HG02642 (cell line): ENCODE results near the gene PITHD1.
"Not testable (repeated sequence)": the region's sequence is repeated elsewhere in the genome, so short reads cannot be mapped to it uniquely, and the experiment has no call there.

ENCODE experiments used
- ATAC-seq: cut with Tn5 transposase; IDR thresholded peaks from one replicate; pipeline ENCODE4 v1.9.1; 2021; ENCODE audit warnings: mild to moderate bottlenecking; ENCODE audit not compliant: unreplicated experiment, poor library complexity

PITHD1 gene, protein sequence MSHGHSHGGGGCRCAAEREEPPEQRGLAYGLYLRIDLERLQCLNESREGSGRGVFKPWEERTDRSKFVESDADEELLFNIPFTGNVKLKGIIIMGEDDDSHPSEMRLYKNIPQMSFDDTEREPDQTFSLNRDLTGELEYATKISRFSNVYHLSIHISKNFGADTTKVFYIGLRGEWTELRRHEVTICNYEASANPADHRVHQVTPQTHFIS

DNA sequence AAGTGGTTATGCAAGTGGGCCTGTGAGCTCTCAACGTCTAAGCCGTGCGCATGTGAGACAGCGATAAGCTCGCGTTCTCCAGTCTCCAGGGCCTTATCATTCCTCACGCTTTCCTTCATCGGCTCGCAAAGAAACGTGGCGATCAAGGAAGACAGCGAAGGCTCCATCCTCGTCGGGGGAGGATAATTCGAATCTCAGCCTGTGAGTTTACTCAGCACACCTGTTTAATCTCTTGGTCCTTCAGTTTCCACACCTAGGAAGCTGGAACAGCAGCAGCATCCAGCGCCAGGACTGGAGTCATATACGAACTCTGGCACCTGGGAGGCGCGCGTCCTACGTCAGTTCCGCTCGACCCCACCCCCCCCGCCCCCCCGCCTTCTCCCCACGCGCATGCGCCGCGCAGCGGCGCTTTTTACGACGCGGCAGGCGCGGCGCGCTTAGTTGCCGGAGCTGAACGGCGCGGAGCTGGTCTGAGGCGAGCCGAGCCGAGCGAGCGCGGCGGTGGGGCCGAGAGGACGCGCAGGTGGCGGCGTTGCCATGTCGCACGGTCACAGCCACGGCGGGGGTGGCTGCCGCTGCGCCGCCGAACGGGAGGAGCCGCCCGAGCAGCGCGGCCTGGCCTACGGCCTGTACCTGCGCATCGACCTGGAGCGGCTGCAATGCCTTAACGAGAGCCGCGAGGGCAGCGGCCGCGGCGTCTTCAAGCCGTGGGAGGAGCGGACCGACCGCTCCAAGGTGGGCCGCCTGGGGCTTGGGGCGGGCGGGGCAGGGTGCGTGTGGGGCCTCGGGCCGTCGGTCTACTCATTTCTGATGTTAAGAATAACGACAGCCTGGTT, at the start of gene PITHD1:
Gene PITHD1, plus strand, starts transcription at position 440 of the 836 bp plus-strand sequence. Its CDS starts 98 bp downstream, at position 538.
- ATAC-seq = peak; percentile 76

DNA sequence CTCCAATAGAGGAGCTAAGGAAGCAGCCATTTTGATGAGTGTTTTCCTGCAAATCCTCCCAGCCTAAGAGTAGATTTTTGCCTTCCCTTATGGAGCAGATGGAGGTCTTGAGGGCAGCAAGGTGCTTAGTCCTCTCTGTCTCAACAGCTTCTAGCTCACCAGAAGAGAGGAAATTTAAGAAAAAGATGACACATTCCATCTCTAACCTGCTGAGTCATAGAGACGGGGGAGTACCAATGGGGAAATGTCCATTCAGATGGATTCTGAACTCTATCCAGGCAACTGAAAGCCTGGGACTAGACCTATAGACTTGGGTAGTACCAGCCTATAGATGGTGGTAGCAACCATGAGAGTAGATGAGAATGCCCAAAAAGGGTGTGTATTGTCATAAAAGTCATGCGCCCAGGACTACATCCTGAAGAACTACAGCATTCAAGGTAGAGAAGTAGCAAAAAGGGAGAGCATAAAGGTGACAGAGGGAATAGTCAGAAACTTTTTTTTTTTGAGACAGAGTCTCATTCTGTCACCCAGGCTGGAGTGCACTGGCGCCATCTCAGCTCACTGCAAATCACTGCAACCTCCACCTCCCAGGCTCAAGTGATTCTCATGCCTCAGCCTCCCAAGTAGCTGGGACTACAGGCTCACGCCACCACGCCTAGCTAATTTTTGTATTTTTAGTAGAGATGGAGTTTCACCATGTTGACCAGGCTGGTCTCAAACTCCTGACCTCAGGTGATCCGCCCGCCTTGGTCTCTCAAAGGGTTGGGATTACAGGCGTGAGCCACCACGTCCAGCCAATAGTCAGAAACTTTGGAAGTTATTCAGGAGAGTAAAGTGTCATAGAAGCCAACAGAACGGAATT, 45.6 kb upstream of the PITHD1 start:
- ATAC-seq = no peak

DNA sequence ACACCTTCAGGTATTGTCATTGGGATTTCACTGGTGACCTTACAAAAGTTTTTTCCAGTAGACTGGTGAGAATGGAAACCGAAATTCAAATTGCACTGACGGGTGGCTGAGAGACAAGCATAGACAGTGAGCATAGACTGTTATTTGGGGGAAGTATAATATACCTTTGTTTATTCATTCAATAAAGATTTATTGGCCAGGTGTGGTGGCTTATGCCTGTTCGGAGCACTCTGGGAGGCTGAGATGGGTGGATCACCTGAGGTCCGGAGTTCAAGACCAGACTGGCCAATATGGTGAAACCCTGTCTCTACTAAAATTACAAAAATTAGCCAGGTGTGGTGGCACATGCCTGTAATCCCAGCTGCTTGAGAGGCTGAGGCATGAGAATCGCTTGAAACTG, 44.9 kb upstream of the PITHD1 start:
- ATAC-seq = not testable (repeated sequence)

DNA sequence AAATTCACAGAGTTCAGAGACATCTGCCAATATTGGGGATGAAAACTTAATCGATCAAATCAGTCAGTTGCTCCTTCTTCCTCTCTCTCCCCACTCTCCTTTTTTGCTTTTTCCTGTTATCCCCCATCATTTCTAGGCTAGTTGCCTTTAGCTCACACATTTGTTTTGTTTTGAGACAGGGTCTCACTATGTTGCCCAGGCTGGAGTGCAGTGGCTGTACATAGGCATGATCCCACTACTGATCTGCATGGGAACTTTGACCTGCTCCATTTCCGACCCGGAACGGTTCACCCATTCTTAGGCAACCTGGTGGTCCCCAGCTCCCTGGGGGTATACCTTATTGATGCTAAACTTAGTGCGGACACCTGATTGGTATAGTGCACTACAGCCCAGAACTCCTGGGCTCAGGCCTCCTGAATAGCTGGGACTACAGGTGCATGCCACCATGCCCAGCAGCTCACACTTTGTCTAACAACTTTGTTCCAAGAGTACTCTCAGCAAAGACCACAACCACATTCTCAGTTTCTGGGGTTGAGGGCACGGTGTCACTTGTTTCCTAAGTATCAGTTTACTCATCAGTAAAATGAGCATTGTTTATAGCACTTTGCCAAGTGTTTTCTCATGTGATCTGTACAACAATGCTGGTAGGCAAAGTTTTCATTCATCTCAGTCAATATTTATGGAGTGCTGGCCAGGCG, 41.6 kb upstream of the PITHD1 start:
- no peak for ATAC-seq

DNA sequence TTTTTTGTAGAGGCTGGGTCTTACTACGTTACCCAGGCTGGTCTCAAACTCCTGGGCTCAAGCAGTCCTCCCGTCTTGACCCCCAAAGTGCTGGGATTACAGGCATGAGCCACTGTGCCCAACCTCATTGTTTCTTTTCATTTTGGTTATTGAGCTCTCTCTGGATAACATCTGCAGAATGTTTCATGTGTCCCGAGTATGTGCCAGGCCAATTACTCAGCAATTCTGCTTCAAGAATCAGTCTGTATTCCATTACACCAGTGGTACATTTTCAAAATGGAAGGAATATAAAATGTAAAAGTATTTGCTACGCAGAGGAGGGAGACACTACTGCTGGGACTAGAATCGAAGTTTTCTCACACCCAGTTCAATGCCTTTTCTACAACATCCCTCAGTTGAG, 36.6 kb upstream of the PITHD1 start:
- no peak for ATAC-seq

DNA sequence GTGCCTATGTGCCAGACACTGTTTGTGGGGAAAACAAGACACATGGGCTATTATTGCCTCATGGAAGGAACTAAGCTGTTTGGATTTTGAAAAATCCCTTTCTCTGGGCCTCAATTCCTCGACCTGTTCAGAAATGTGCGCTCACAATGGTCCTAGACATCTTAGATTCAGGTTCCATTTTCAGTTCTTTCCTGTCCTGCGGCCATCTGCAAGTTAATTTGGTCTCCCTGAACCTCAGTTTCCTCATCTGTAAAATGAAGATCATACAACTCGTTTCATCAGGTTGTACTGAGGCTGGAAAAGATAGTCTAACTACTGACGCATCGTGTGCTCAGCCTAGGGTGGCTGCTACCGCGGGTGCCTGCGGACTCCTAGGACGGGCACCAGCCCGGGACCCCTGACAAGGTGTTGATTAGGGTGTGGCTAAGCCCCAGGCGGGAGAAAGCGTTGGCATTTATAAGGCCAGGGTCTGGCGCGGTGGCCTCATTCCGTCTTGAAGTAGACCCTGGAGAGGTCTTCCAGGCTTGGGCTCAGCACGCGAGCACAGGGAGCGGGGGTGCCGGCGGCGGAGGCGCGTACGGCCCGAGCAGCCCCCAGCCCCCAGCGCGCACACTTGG, 35.4 kb upstream of the PITHD1 start:
- peak; percentile 26 for ATAC-seq

DNA sequence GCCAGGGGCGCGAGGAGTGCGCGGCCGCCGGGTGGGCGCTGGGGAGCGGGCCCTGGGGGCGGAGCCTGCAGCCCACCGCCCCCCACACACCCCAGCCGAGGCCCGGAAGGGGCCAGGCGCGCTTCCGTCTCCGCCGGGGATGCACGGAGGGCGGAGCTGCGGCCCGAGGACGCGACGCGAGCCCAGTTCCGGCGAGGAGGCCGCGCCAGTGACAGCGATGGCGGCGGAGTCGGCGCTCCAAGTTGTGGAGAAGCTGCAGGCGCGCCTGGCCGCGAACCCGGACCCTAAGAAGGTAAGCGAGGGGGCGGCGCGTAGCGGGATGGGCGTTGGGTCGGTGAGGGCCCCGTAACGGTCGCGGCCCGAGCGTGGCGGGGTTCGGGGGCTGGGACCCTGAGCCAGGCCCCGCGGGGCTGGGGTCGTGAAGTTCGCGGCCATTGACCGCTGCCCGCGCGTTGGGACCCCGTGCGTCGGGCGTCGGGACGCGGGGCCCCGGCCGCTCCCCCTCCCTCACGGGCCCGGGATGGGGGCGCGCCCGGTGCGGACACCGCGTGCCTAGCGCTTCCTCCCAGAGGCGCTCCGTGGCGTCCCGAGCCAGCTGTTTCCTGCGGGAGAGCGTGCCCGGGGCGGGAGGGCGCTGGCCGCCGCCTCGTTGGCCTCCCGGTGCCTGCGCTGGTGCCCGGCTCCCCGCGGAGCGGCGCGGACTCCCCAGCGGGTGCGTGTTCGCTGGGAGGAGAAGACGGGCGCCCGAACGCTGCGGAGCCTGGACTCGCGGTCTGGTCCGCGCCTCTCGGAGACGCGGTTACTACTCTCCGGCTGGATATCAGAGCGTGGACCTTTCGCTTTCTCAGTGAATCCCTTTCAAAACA, 34.7 kb upstream of the PITHD1 start, which contains the start of gene ELOA:
Gene ELOA, plus strand, starts transcription at position 185 of the 866 bp plus-strand sequence. Its CDS starts 33 bp downstream, at position 218.
- peak; percentile 85 for ATAC-seq

DNA sequence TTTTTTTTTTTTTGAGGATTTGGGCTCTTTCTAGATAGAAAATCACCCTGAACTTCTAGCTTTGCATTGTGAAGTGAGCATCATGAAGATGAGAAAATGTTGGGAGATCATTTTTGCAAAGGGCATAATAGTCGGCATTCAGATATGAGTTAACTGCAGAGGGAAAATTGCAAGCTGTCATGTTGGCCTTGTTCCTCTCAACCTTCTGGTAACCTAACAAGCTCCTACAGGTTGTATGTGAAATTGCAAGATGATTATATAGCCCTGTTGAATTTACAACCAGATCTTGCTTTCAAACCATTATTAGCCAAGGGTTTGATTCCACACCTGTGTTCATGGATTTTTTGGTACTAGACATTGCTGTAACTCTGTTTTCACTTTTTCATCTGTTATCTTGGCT, 32.7 kb upstream of the PITHD1 start:
- no peak for ATAC-seq

DNA sequence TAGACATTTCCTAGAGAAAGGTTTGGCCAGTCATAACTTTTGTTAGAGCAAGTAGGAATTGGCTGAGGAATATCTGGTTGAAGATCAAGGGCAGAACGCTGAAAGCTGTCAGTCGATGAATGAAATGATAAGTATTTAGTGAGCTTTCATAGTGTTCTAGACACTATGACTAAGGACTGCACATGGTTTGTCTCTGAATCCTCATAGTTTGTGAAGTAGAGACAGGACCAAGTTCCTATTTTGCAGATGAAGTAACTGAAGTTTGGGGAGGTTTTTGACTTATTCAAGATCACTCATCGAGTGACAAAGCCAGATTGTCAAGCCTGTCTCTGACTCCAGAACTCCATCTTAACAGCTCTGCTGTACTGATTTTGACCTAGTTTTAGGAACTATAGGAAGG, 30.2 kb upstream of the PITHD1 start:
- no peak for ATAC-seq

DNA sequence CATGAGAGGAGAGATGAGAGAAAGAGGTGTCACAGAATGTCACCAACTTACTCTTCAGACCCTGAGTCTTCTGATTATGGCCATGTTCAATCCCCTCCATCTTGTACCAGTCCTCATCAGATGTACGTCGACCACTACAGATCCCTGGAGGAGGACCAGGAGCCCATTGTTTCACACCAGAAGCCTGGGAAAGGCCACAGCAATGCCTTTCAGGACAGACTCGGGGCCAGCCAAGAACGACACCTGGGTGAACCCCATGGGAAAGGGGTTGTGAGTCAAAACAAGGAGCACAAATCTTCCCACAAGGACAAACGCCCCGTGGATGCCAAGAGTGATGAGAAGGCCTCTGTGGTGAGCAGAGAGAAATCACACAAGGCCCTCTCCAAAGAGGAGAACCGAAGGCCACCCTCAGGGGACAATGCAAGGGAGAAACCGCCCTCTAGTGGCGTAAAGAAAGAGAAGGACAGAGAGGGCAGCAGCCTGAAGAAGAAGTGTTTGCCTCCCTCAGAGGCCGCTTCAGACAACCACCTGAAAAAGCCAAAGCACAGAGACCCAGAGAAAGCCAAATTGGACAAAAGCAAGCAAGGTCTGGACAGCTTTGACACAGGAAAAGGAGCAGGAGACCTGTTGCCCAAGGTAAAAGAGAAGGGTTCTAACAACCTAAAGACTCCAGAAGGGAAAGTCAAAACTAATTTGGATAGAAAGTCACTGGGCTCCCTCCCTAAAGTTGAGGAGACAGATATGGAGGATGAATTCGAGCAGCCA, 27.0 kb upstream of the PITHD1 start:
- no peak for ATAC-seq

DNA sequence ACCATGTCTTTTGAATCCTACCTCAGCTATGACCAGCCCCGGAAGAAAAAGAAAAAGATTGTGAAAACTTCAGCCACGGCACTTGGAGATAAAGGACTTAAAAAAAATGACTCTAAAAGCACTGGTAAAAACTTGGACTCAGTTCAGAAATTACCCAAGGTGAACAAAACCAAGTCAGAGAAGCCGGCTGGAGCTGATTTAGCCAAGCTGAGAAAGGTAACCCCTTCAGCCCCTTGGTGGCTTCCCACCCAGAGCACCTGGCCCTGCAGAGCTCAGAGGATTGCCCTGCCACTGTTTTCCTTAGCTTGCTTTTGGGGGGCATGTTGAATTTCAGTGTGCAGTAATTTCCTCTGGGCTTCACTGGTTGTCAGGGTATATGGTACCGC, 26.4 kb upstream of the PITHD1 start:
- ATAC-seq = no peak

DNA sequence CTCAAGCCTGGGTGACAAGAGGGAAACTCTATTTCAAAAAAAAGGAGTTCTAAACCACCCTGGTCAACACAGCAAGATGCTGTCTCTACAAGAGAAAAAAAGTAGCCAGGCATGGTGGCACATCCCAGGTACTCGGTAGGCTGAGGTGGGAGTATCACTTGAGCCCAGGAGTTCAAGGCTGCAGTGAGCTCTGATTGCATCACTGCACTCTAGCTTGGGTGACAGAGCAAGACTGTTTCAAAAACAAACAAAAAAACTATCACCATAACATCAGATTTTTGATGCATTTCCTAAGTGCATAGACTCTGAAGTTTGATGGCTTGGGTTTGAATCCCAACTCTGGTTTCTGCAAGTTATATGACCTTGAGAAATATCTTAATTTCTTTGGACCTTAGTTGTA, 25.3 kb upstream of the PITHD1 start:
- ATAC-seq = no peak

DNA sequence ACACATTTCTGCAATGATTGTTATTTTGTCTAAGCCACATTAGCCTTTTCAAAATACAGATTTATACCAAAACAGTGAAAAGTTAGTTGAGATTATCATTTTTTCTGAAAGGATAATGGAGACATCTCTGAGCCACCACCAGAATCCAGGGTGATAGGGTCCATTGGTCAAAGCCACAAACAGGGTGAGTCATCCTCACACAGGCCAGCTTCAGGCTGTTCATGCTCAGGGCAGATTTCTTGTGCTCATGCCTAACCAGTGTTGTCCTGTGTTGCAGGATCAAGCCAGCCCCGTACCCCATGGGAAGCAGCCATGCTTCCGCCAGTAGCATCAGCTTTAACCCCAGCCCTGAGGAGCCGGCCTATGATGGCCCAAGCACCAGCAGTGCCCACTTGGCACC, 21.5 kb upstream of the PITHD1 start:
- no peak for ATAC-seq

DNA sequence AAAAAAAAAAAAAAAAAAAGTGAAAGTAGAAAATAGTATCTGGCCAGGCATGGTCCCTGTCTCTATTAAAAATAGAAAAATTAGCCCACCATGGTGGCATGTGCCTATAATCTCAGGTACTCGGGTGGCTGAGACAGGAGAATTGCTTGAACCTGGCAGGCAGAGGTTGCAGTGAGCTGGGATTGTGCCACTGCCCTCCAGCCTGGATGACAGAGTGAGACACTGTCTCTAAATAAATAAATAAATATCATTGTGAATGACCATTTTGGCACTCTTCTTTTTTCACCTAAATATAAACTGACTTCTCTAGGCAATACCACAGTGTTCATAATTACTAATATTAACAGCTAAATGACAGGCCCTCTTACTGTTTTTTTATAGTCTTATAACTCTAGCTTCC, 20.4 kb upstream of the PITHD1 start:
- no peak for ATAC-seq

DNA sequence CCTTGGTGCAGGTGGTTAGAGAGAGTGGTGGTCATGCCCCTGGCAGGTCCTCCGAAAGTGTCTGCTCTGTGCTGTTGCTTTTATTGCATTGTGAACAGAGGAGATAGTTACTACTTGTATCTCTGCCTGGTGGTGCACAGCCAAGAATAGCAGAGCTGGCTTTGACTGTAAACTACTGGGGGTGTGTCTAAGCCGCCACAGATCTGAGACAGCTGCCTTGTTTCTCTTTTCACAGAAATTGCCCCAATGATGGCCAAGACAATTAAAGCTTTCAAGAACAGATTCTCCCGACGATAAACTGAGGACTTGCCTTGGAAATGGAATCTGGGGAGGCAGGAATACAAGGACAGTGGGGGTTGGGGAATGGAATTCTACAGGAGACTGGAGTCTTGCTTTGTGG, 18.9 kb upstream of the PITHD1 start:
- no peak for ATAC-seq

DNA sequence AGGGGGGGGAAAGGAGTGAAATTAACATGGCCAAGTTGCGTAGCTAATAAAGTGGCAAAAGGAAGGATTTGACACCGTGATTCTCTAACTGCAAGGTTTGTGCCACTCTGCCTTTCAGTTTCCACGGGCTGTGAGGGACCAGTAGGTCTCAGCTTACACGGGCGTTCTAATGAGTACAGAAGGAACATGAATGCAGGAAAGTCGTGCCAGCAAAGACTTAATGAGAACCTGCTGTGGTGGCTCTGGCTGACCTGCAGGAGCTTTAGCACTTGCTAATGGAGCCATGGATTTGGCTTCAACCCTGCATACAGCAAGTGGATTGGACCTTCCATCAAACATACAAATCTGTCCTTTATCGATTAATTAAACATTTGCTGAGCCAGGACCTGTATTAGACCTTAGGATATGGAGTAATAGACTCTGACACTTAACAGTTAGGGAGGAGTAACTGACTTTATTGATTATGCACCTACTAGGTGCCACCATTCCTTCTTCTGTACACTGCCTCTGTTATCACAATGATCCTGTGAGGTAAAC, 15.1 kb upstream of the PITHD1 start:
- no peak for ATAC-seq

DNA sequence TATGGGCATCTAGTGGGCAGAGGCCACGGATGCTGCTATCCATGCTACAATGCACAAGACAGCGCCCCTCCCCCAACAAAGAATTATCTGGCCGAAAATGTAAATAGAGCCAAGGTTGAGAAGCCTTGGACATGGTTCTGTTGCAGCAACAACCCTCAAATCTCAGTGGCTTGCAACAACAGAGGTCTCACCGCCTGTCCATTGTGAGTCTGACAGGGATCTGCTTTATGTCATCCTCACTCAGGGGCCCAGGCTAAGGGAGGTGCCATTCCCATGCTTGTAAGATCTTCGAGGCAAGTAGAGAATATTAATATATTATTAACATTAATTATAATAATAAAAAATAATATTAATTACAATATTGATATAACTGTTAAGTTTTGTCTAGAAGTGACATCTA, 9.5 kb upstream of the PITHD1 start:
- ATAC-seq = no peak
